Measurements from ENCODE around the gene FAM120A. TPM values are rescaled to one million over a fixed set of nuclear protein-coding genes. Genes with fewer than 3 reads are reported as not detected.

FAM120A gene
- total and polyA plus RNA-seq, 2 of the 13 experiments (the other 11 are each of a cell fraction or from before 2014, with no cell fraction given) = 41.3 to 44.4 TPM

DNA sequence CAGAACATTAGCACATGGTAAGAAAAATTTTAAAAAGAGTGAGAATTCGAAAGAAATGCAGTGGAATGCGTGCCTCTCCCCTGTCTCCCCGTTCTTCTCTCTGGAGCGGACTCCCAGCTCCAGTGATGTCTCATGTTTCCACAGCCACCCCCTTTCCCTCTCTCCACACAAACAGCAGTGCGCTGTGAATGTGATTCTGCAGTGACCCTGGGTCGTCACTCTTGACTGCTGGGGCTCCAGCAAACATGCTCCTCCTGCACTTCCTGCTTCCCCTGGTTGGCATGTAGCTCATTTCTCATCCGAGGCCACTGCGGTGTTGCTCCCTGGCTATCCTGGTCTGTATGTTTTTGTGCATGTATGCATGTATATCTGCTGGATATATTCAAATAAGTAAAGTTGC, 138.2 kb downstream of the FAM120A start (continued):
- TF ChIP-seq, protein P1, sequence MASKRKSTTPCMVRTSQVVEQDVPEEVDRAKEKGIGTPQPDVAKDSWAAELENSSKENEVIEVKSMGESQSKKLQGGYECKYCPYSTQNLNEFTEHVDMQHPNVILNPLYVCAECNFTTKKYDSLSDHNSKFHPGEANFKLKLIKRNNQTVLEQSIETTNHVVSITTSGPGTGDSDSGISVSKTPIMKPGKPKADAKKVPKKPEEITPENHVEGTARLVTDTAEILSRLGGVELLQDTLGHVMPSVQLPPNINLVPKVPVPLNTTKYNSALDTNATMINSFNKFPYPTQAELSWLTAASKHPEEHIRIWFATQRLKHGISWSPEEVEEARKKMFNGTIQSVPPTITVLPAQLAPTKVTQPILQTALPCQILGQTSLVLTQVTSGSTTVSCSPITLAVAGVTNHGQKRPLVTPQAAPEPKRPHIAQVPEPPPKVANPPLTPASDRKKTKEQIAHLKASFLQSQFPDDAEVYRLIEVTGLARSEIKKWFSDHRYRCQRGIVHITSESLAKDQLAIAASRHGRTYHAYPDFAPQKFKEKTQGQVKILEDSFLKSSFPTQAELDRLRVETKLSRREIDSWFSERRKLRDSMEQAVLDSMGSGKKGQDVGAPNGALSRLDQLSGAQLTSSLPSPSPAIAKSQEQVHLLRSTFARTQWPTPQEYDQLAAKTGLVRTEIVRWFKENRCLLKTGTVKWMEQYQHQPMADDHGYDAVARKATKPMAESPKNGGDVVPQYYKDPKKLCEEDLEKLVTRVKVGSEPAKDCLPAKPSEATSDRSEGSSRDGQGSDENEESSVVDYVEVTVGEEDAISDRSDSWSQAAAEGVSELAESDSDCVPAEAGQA (IDR thresholded peaks at IDR 0.05; ENCODE audit: low read depth) = no peak
- TF ChIP-seq, protein P1 (CRISPR knock-in tag; IDR thresholded peaks at IDR 0.05; ENCODE audit: borderline replicate concordance) = no peak
- TF ChIP-seq ZNF792 (CRISPR knock-in tag; IDR thresholded peaks at IDR 0.05) (peak; percentile 77; the same call in 1 of the 2 replicates), RFX5 (IDR thresholded peaks at IDR 0.05; ENCODE audit: low read depth, low read length) (no peak), ZNF644 (CRISPR knock-in tag; IDR thresholded peaks at IDR 0.05; ENCODE audit: low read depth) (0 out of 2 replicates have a peak, but pooled peaks have one; percentile 35), MEF2D (CRISPR knock-in tag; IDR thresholded peaks at IDR 0.05) (no peak), KDM5B (CRISPR knock-in tag; IDR thresholded peaks at IDR 0.05; ENCODE audit: borderline replicate concordance) (no peak), NFIB (CRISPR knock-in tag; IDR thresholded peaks at IDR 0.05; ENCODE audit: borderline replicate concordance) (no peak), ZNF777 (CRISPR knock-in tag; IDR thresholded peaks at IDR 0.05) (no peak)

Measured in HepG2 (cell line).